PC-3 (cell line): ENCODE results near the gene PPP1R1B. TPM values are rescaled to one million over a fixed set of nuclear protein-coding genes. Genes with fewer than 3 reads are reported as not detected.

Experiments used
- ATAC-seq: fragments of 200-7000 bp; cut with Tn5 transposase; 2 replicates; pipeline ENCODE4 v1.9.1; 2020; ENCODE audit warnings: mild to moderate bottlenecking, moderate library complexity
- BruUV-seq: library from RNA; stranded (reverse); fragments of 400-500 nt; replicated peaks from 2 replicates; lab custom pipeline; 2021; lab: Mats Ljungman, UMichigan
- CTCF ChIA-PET: fragments of 300-600 bp; sonication (Branson Sonifier 250); formaldehyde crosslinking; loops from one replicate; lab custom pipeline; 2022; ENCODE audit warnings: antibody characterized with exemption; lab: Charles Lee
- POLR2A ChIA-PET: fragments of 300-600 bp; sonication (Branson Sonifier 250); formaldehyde crosslinking; loops from one replicate; lab custom pipeline; 2022; ENCODE audit warnings: antibody characterized with exemption; ENCODE audit not compliant: unreplicated experiment; lab: Charles Lee
- DNase-seq: peaks from one replicate; pipeline ENCODE4 v3.0.0-alpha.2; 2015
- H2AFZ ChIP-seq: fragments of 300-600 bp; sonication (generic); 2 replicates; pipeline ENCODE4 v1.6.0; 2016; ENCODE audit warnings: antibody characterized with exemption, low read length
- H3F3A ChIP-seq: fragments of 300-600 bp; sonication (generic); one replicate; pipeline ENCODE4 v1.6.0; 2017; ENCODE audit warnings: antibody characterized with exemption, low read length, control low read depth, mild to moderate bottlenecking; ENCODE audit not compliant: unreplicated experiment
- H3K27ac ChIP-seq: fragments of 300-600 bp; sonication (generic); 2 replicates; pipeline ENCODE4 v1.5.1; 2016; ENCODE audit warnings: mild to moderate bottlenecking, low read length
- H3K27me3 ChIP-seq: fragments of 300-600 bp; sonication (generic); 2 replicates; pipeline ENCODE4 v1.6.1; 2016; ENCODE audit warnings: low read length, mixed read lengths
- H3K36me3 ChIP-seq: fragments of 300-600 bp; sonication (generic); 2 replicates; pipeline ENCODE4 v1.6.1; 2016; ENCODE audit warnings: low read depth, mixed run types, low read length, mixed read lengths
- H3K4me1 ChIP-seq: fragments of 300-600 bp; sonication (generic); 2 replicates; pipeline ENCODE4 v1.5.1; 2016; ENCODE audit warnings: low read length; ENCODE audit not compliant: insufficient read depth
- H3K4me2 ChIP-seq: fragments of 300-600 bp; sonication (generic); 2 replicates; pipeline ENCODE4 v1.6.0; 2016; ENCODE audit warnings: low read length
- H3K4me3 ChIP-seq: fragments of 300-600 bp; sonication (generic); 2 replicates; pipeline ENCODE4 v1.5.1; 2016; ENCODE audit warnings: mild to moderate bottlenecking, low read length, mixed read lengths
- H3K79me2 ChIP-seq: fragments of 300-600 bp; sonication (generic); 2 replicates; pipeline ENCODE4 v1.6.1; 2017; ENCODE audit warnings: low read length, mixed read lengths
- H3K9ac ChIP-seq: fragments of 300-600 bp; sonication (generic); 2 replicates; pipeline ENCODE4 v1.6.0; 2016; ENCODE audit warnings: mild to moderate bottlenecking, low read length
- H3K9me2 ChIP-seq: fragments of 300-600 bp; sonication (generic); replicated peaks from 2 replicates; pipeline ENCODE4 v1.6.1; 2016; ENCODE audit warnings: mixed run types, low read length, mixed read lengths
- H3K9me3 ChIP-seq: fragments of 300-600 bp; sonication (generic); 2 replicates; pipeline ENCODE4 v1.6.1; 2016; ENCODE audit warnings: low read length, mixed read lengths
- H4K20me1 ChIP-seq: fragments of 300-600 bp; sonication (generic); 2 replicates; pipeline ENCODE4 v1.6.1; 2016; ENCODE audit warnings: low read length, mixed read lengths
- CTCF ChIP-seq: fragments of 300-600 bp; sonication (generic); conservative IDR thresholded peaks from 2 replicates; pipeline ENCODE4 v1.5.1; 2017; ENCODE audit warnings: antibody characterized with exemption, low read depth, mild to moderate bottlenecking, low read length
- EZH2 ChIP-seq: fragments of 300-600 bp; sonication (generic); IDR thresholded peaks from one replicate; pipeline ENCODE4 v1.6.1; 2017; ENCODE audit warnings: antibody characterized with exemption, mild to moderate bottlenecking, low read length; ENCODE audit not compliant: unreplicated experiment
- EZH2phosphoT487 ChIP-seq: fragments of 300-600 bp; sonication (generic); IDR thresholded peaks from 2 replicates; pipeline ENCODE4 v1.6.1; 2018; ENCODE audit warnings: mild to moderate bottlenecking, antibody characterized with exemption, low read length, borderline replicate concordance
- intact Hi-C: fragments of 100-400 bp; cut with micrococcal nuclease; formaldehyde crosslinking; loops from 2 replicates; pipeline ENCODE4 v1.9.0; 2023
- total RNA-seq: library from RNA; depleted of rRNA; stranded (reverse); fragments of >200 nt; gene quantifications from 2 replicates; pipeline ENCODE4 v1.2.3, GENCODE V29; 2014

Gene PPP1R1B
- total RNA-seq, 1 experiment from 2014 or later: 3.1 TPM

- POLR2A ChIA-PET: no interaction called here
- H3F3A ChIP-seq: no peaks in the 10 kb centered on the region
- CTCF ChIA-PET: no interaction called here
- H3K9me2 ChIP-seq: no peaks in the 10 kb centered on the region
- no peak overlapping the region for H2AFZ ChIP-seq
- no peaks in the 10 kb centered on the region for H3K27me3 ChIP-seq
- no peaks in the 10 kb centered on the region for H4K20me1 ChIP-seq
- no peaks in the 10 kb centered on the region for H3K79me2 ChIP-seq
- H3K4me3 ChIP-seq: no peak overlapping the region
- BruUV-seq: no TSS peak
- H3K4me1 ChIP-seq: no peaks in the 10 kb centered on the region
- TF ChIP-seq EZH2phosphoT487 (no peak), CTCF (no peak), EZH2 (no peak)
- H3K4me2 ChIP-seq: no peak overlapping the region
- no peaks in the 10 kb centered on the region for H3K9me3 ChIP-seq
- peak; percentile 67 for DNase-seq
- ATAC-seq: peak; percentile 35; the same call in 1 of the 2 replicates
- H3K27ac ChIP-seq: no peak overlapping the region
- no peaks in the 10 kb centered on the region for H3K36me3 ChIP-seq
- intact Hi-C loops: no loop called here
- H3K9ac ChIP-seq: no peak overlapping the region
Measured at GRCh38 chr17:39591958-39592954, 34.5 kb upstream of the PPP1R1B start.

- H2AFZ ChIP-seq: no peak overlapping the region
- no TSS peak for BruUV-seq
- ChIA-PET CTCF (no interaction called here), POLR2A (no interaction called here)
- intact Hi-C loops: no loop called here
- ATAC-seq (no peak), DNase-seq (no peak)
- no peak overlapping the region for H3K4me3 ChIP-seq
- H3K36me3 ChIP-seq: no peaks in the 10 kb centered on the region
- no peaks in the 10 kb centered on the region for H3K4me1 ChIP-seq
- H4K20me1 ChIP-seq: no peaks in the 10 kb centered on the region
- H3K9ac ChIP-seq: no peak overlapping the region
- TF ChIP-seq CTCF: no peak
- no peak for TF ChIP-seq EZH2phosphoT487
- no peak for TF ChIP-seq EZH2
- no peaks in the 10 kb centered on the region for H3K9me3 ChIP-seq
- H3K4me2 ChIP-seq: no peak overlapping the region
- H3K27me3 ChIP-seq: peaks cover 10% of the 10 kb centered on the region
- H3K9me2 ChIP-seq: no peaks in the 10 kb centered on the region
- no peaks in the 10 kb centered on the region for H3F3A ChIP-seq
- no peak overlapping the region for H3K27ac ChIP-seq
- no peaks in the 10 kb centered on the region for H3K79me2 ChIP-seq
Measured at GRCh38 chr17:39593371-39593770, 33.4 kb upstream of the PPP1R1B start.

GRCh38 chr17:39595294-39595693 lies 31.5 kb upstream of the PPP1R1B start:
- Histone ChIP-seq H3K4me3 (no peak overlapping the region), H2AFZ (no peak overlapping the region), H3K36me3 (no peaks in the 10 kb centered on the region), H3K27ac (no peak overlapping the region), H3K27me3 (peaks cover 29% of the 10 kb centered on the region), H3K9me3 (no peaks in the 10 kb centered on the region), H3K4me1 (no peaks in the 10 kb centered on the region), H3F3A (no peaks in the 10 kb centered on the region), H3K9ac (no peak overlapping the region), H3K79me2 (no peaks in the 10 kb centered on the region), H3K4me2 (no peak overlapping the region), H3K9me2 (no peaks in the 10 kb centered on the region), H4K20me1 (no peaks in the 10 kb centered on the region)
- TF ChIP-seq CTCF (no peak), EZH2 (no peak), EZH2phosphoT487 (no peak)
- ATAC-seq (no peak), DNase-seq (no peak)
- POLR2A ChIA-PET: no interaction called here
- no TSS peak for BruUV-seq
- CTCF ChIA-PET: no interaction called here
- intact Hi-C loops: no loop called here
